ENCODE data around the gene PLCZ1.

GRCh38 chr12:18754124-18754707, 16.4 kb upstream of the PLCZ1 start:
- TF ChIP-seq CTCF (IDR thresholded peaks at IDR 0.05; ENCODE audit: insufficient read depth, low read depth, low read length), result no peak
- no peak for TF ChIP-seq EZH2 (IDR thresholded peaks at IDR 0.05; ENCODE audit: insufficient read depth, low read length)
